HEK293T (cell line): ENCODE results near the gene INHBC.

Source experiments
- CTCF ChIA-PET: fragments of 350-600 bp; formaldehyde crosslinking; extraction: SDS; loops from one replicate; lab custom pipeline; 2021; ENCODE audit warnings: antibody characterized with exemption, inconsistent platforms; lab: Yijun Ruan, JAX
- POLR2A ChIA-PET: fragments of 350-600 bp; formaldehyde crosslinking; extraction: SDS; loops from one replicate; lab custom pipeline; 2020; ENCODE audit warnings: antibody characterized with exemption, inconsistent platforms; lab: Yijun Ruan, JAX
- DNase-seq: peaks from one replicate; pipeline ENCODE4 v3.0.0; 2012; ENCODE audit warnings: mixed read lengths; ENCODE audit errors: extremely low spot score
- ARNT ChIP-seq: fragments of 450-650 bp; IDR thresholded peaks from 2 replicates; pipeline ENCODE4 v1.6.1; 2017; ENCODE audit warnings: mild to moderate bottlenecking
- BHLHE40 ChIP-seq: fragments of 450-650 bp; IDR thresholded peaks from 2 replicates; pipeline ENCODE4 v1.6.1; 2016; ENCODE audit warnings: mild to moderate bottlenecking, moderate library complexity, borderline replicate concordance
- CTBP1 ChIP-seq: fragments of 450-650 bp; IDR thresholded peaks from 2 replicates; pipeline ENCODE4 v1.6.1; 2016; ENCODE audit warnings: borderline replicate concordance
- ELF4 ChIP-seq: fragments of 450-650 bp; IDR thresholded peaks from 2 replicates; pipeline ENCODE4 v1.6.1; 2017; ENCODE audit warnings: antibody characterized with exemption
- FOXA1 ChIP-seq: fragments of 450-650 bp; IDR thresholded peaks from 2 replicates; pipeline ENCODE4 v1.6.1; 2016; ENCODE audit warnings: mild to moderate bottlenecking
- FOXK2 ChIP-seq: fragments of 450-650 bp; IDR thresholded peaks from 2 replicates; pipeline ENCODE4 v1.6.1; 2016; ENCODE audit warnings: mild to moderate bottlenecking
- FOXM1 ChIP-seq: fragments of 450-650 bp; IDR thresholded peaks from 2 replicates; pipeline ENCODE4 v1.6.1; 2017; ENCODE audit warnings: mild to moderate bottlenecking, borderline replicate concordance
- HDGF ChIP-seq: fragments of 450-650 bp; IDR thresholded peaks from 2 replicates; pipeline ENCODE4 v1.6.1; 2017; ENCODE audit warnings: antibody characterized with exemption, borderline replicate concordance
- L3MBTL2 ChIP-seq: fragments of 450-650 bp; conservative IDR thresholded peaks from 2 replicates; pipeline ENCODE4 v1.6.1; 2016; ENCODE audit warnings: mild to moderate bottlenecking
- LEF1 ChIP-seq: fragments of 450-650 bp; IDR thresholded peaks from 2 replicates; pipeline ENCODE4 v1.6.1; 2017; ENCODE audit warnings: mild to moderate bottlenecking, borderline replicate concordance
- NFRKB ChIP-seq: fragments of 450-650 bp; IDR thresholded peaks from 2 replicates; pipeline ENCODE4 v1.6.1; 2016; ENCODE audit warnings: mild to moderate bottlenecking, moderate library complexity
- PKNOX1 ChIP-seq: fragments of 450-650 bp; IDR thresholded peaks from 2 replicates; pipeline ENCODE4 v1.6.1; 2016
- SP1 ChIP-seq: fragments of 450-650 bp; IDR thresholded peaks from 2 replicates; pipeline ENCODE4 v1.6.1; 2017
- SUZ12 ChIP-seq: fragments of 450-650 bp; IDR thresholded peaks from 2 replicates; pipeline ENCODE4 v1.6.1; 2016; ENCODE audit warnings: mild to moderate bottlenecking
- TARDBP ChIP-seq: fragments of 450-650 bp; IDR thresholded peaks from 2 replicates; pipeline ENCODE4 v1.6.1; 2016
- ZNF384 ChIP-seq: fragments of 450-650 bp; IDR thresholded peaks from 2 replicates; pipeline ENCODE4 v1.6.1; 2016

The INHBC gene

GRCh38 chr12:57473392-57473791 is 38.8 kb downstream of the INHBC start:
- ChIA-PET CTCF (interaction anchor here (2.7 kb wide), 1 partner anchor 14 kb away, joined by 9 read pairs; the partner anchor contains the start of gene GLI1), POLR2A (no interaction called here)
- TF ChIP-seq L3MBTL2 (no peak), FOXK2 (no peak), HDGF (no peak), SUZ12 (no peak), LEF1 (no peak)
- no peak for DNase-seq

DNA sequence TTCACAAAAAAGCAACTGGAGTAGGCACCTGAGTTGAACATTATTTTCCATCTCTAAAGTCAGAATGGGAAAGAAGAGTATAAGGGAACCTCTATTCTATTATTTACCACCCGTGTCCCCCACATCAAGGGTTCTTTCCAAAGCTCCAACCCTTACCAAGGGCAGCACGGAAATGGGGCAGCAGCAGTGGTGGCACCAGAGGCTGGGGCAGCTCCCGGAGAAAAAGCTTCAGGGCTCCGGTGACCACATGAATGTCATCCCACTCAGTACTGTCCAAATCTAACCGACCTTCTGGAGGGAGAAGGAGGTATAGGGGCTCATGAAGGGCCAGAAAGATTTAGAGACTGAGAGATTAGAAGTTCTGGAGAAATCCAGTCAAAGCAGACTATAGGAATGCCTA is 39.3 kb downstream of the INHBC start:
- no peak for TF ChIP-seq FOXM1
- no peak for TF ChIP-seq SP1
- no peak for TF ChIP-seq LEF1
- no peak for TF ChIP-seq FOXA1
- TF ChIP-seq HDGF = no peak
- no peak for TF ChIP-seq PKNOX1
- no peak for TF ChIP-seq TARDBP
- POLR2A ChIA-PET = interaction anchor here (1.2 kb wide), 1 partner anchor 12 kb away, joined by 4 read pairs; no protein-coding TSS in a partner anchor
- no peak for DNase-seq
- CTCF ChIA-PET = interaction anchor here (2.7 kb wide), 1 partner anchor 15 kb away, joined by 9 read pairs; the partner anchor contains the start of gene GLI1

DNA sequence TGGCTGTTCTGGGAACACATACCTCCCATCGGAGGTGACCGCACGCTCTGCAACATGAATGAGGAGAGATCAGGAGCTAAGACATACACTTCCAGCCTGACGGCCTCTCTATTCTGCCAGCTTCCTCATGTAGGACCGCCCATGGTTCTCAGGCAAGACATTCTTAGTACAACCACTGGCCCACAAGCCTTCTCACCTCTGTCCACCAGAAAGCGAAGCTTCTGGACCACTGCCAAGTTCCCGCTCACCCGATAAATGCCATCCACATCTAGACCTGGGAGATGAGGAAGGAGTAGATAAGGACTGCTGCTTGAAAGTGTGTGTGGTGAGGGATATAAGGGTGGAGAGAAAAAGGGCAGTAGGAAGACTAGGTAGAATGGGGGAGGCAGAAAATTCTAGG is 39.8 kb downstream of the INHBC start:
- no peak for DNase-seq

DNA sequence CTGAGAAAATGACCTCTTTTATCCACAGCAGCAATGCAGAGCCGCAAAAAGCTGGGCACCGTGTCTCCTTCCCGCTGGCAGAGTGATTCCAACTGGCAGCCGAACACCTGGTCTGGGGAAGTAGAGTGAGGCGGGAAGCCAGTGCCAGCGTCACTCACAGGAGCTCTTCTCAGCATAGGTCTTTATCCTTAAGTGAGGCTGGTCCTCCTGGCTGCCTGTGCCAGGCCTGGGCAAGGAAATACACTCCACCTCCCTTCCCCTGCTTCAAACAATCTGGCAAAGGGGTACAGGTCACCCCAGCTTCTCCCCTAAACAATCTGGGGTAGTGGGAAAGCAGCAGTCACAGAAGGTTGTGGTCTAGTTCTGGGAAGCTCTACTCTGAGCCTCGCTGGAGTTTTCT is 40.3 kb downstream of the INHBC start:
- no peak for DNase-seq
- TF ChIP-seq HDGF (no peak), BHLHE40 (no peak), TARDBP (no peak), FOXA1 (no peak), L3MBTL2 (no peak), LEF1 (no peak), PKNOX1 (no peak), SP1 (no peak)
- ChIA-PET CTCF (interaction anchor here (2.7 kb wide), 1 partner anchor 16 kb away, joined by 9 read pairs; the partner anchor contains the start of gene GLI1), POLR2A (interaction anchor here (1.2 to 1.3 kb wide), 2 partner anchors 11 to 16 kb away, joined by 4 to 7 read pairs; no protein-coding TSS in a partner anchor)

More for the DNA sequence above, 39.8 kb downstream of the INHBC start:
- TF ChIP-seq FOXA1 (no peak), FOXK2 (no peak), PKNOX1 (no peak), ZNF384 (no peak), FOXM1 (no peak), SUZ12 (no peak)
- CTCF ChIA-PET = interaction anchor here (2.7 kb wide), 1 partner anchor 15 kb away, joined by 9 read pairs; the partner anchor contains the start of gene GLI1
- POLR2A ChIA-PET = interaction anchor here (1.2 to 1.3 kb wide), 2 partner anchors 11 to 16 kb away, joined by 4 to 7 read pairs; no protein-coding TSS in a partner anchor

GRCh38 chr12:57475271-57476161 is 40.9 kb downstream of the INHBC start:
- CTCF ChIA-PET = interaction anchor here (2.7 kb wide), 1 partner anchor 16 kb away, joined by 9 read pairs; the partner anchor contains the start of gene GLI1
- TF ChIP-seq SUZ12 (no peak), FOXA1 (no peak), FOXM1 (no peak), PKNOX1 (no peak), ELF4 (no peak)
- no peak for DNase-seq
- POLR2A ChIA-PET = interaction anchor here (1.2 to 1.3 kb wide), 2 partner anchors 10 to 17 kb away, joined by 4 to 7 read pairs; no protein-coding TSS in a partner anchor

- ChIA-PET POLR2A (interaction anchor here (1.1 kb wide), 1 partner anchor 10 kb away, joined by 7 read pairs; no protein-coding TSS in a partner anchor), CTCF (interaction anchor here (0.6 to 1.4 kb wide), 2 partner anchors 16 to 18 kb away, joined by 3 read pairs; no protein-coding TSS in a partner anchor)
- no peak for DNase-seq
These were observed 41.8 kb downstream of the INHBC start for GRCh38 chr12:57476162-57476992.

More at GRCh38 chr12:57476162-57476992, 41.8 kb downstream of the INHBC start:
- TF ChIP-seq L3MBTL2 (no peak), SP1 (no peak), LEF1 (no peak), BHLHE40 (no peak), FOXM1 (no peak), TARDBP (no peak), ZNF384 (no peak), CTBP1 (no peak), SUZ12 (no peak), FOXA1 (no peak), PKNOX1 (no peak), HDGF (no peak), FOXK2 (no peak), ELF4 (no peak), NFRKB (no peak), ARNT (no peak)
